Astrocyte of the cerebellum (primary cell): ENCODE measurements around the gene CASQ1.

Experiments
- DNase-seq: peaks from one replicate; pipeline ENCODE4 v3.0.0-alpha.2; 2011; ENCODE audit warnings: low read depth
- H3K4me3 ChIP-seq: 2 replicates; pipeline ENCODE4 v1.5.1; 2011; ENCODE audit warnings: mild to moderate bottlenecking, low read depth, low read length, moderate library complexity
- in situ Hi-C: cut with HindIII; loops from 2 replicates; pipeline ENCODE4 v1.10.0; 2017; ENCODE audit warnings: low sequenced_read_pairs
- TF ChIP-seq, protein P1 (sequence below): IDR thresholded peaks from 2 replicates; pipeline ENCODE4 v1.5.1; 2012; ENCODE audit warnings: low read length, low read depth, moderate library complexity, mild to moderate bottlenecking; ENCODE audit errors: missing control alignments

Gene CASQ1

DNA sequence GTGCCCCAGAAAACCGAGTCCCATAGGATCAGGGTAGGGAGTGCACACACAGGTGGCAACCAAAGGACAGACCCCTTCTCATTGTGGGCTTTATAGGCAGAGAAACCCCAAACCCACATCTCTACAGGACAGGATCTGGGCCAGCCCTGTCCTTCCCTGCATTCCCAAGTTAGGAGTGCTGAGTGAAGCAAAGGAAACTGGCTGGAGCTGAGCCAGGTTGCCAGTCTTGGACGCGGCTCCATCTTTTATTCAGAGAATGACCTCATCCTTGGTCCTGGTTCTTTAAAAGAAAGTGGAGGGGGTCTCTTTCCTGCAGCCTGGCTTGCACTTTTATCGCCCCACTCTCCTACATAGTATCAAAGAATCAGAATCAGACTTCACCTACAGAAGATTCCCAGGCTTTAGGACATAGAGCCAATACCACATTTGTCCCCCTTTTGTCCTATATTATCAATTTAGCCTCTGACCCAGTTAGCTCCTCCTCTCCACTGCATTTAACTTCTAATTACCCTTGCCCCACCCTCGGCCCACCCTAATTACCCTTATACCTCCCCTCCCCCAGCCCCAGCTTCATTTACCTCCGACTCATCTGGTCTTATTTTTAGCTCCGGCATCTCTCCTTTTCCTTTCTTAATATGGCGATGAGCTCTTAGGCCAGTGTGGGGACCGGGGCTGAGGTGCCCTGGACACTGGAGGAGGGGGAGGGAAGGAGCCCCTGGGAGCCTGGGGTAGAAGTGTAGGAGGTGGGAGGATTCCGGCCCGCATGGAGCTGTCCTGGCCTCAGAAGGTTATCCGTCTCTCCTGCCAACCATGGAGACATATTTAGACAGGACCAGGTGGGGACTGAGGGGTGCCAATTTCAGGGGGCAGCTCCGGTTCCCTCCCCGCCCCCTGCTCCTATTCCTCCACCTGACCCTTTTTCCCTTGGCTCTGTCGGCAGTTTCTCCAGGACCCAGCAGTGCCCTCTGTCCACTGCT, at the start of gene CASQ1:
Gene CASQ1, plus strand, starts transcription at position 927 of the 977 bp plus-strand sequence. CDS start 177 bp downstream, outside the sequence.
- H3K4me3 ChIP-seq: no peak within 1 kb of the TSS
- TF ChIP-seq, protein P1, sequence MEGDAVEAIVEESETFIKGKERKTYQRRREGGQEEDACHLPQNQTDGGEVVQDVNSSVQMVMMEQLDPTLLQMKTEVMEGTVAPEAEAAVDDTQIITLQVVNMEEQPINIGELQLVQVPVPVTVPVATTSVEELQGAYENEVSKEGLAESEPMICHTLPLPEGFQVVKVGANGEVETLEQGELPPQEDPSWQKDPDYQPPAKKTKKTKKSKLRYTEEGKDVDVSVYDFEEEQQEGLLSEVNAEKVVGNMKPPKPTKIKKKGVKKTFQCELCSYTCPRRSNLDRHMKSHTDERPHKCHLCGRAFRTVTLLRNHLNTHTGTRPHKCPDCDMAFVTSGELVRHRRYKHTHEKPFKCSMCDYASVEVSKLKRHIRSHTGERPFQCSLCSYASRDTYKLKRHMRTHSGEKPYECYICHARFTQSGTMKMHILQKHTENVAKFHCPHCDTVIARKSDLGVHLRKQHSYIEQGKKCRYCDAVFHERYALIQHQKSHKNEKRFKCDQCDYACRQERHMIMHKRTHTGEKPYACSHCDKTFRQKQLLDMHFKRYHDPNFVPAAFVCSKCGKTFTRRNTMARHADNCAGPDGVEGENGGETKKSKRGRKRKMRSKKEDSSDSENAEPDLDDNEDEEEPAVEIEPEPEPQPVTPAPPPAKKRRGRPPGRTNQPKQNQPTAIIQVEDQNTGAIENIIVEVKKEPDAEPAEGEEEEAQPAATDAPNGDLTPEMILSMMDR: no peak
- DNase-seq: no peak
- in situ Hi-C loops: loop anchor here (10.0 kb wide), 1 partner anchor 135 kb away; no protein-coding TSS in a partner anchor

GRCh38 chr1:160143695-160144094, 46.7 kb upstream of the CASQ1 start:
- no peak for DNase-seq
- in situ Hi-C loops: no loop called here
- no peak overlapping the region for H3K4me3 ChIP-seq
- TF ChIP-seq, protein P1: no peak

DNA sequence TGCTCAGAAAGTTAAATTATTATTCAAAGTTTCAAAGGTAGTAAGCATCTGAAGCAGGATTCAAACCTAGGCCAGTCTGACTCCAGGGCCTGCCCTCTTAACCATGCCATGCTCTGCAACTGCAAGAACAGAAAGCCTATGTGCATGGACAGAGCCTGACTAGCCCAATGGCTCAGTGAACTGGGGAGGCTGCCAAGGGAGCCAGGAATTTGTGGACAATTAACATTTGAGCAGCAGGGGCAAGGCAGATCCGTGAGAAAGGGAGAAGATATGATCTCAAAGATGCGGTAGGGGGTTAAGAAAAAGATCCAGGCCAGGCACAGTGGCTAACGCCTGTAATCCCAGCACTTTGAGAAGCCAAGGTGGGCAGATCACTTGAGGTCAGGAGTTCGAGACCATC, 45.5 kb upstream of the CASQ1 start:
- H3K4me3 ChIP-seq: no peak overlapping the region
- TF ChIP-seq, protein P1: no peak
- peak; percentile 49 for DNase-seq
- in situ Hi-C loops: loop anchor here (5.0 kb wide), 1 partner anchor 72 kb away; no protein-coding TSS in a partner anchor

- DNase-seq: no peak
- in situ Hi-C loops: loop anchor here (5.0 kb wide), 1 partner anchor 71 kb away; no protein-coding TSS in a partner anchor
- TF ChIP-seq, protein P1: no peak
- H3K4me3 ChIP-seq: no peak overlapping the region
Observed at GRCh38 chr1:160146107-160146506, 44.3 kb upstream of the CASQ1 start.

- DNase-seq: no peak
- TF ChIP-seq, protein P1: no peak
- in situ Hi-C loops: loop anchor here (5.0 kb wide), 1 partner anchor 69 kb away; no protein-coding TSS in a partner anchor
- H3K4me3 ChIP-seq: no peak overlapping the region
Observed at GRCh38 chr1:160148121-160148520, 42.3 kb upstream of the CASQ1 start.

DNA sequence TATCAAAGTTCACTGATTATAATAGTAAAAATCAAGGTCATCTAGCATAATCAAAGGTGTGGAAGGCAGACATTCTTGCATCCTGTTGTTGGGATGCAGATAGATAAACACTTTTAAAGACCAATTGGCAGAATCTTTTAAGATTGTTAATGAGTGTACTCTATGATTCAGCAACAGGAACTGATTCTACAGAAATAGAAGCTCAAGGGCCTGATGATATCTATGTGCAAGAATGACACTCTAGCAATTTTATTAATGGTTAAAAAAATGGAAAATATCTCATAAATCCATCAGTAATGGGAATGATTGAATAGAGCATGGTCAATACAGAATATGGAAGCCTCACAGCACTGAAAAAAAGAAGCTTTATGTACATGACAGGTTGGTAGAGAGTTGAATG, 41.1 kb upstream of the CASQ1 start:
- no peak overlapping the region for H3K4me3 ChIP-seq
- TF ChIP-seq, protein P1: no peak
- no peak for DNase-seq
- in situ Hi-C loops: loop anchor here (5.0 kb wide), 1 partner anchor 68 kb away; no protein-coding TSS in a partner anchor
